ENCODE data around the gene SMIM11. TPM values are rescaled to one million over a fixed set of nuclear protein-coding genes. Genes with fewer than 3 reads are reported as not detected.

SMIM11 gene
- total RNA-seq, 1 experiment from 2014 or later = 1.3 TPM

GRCh38 chr21:34338226-34338625 lies 37.1 kb upstream of the SMIM11 start:
- H3K9me3 ChIP-seq (ENCODE audit: low read depth, low read length, poor library complexity, severe bottlenecking) = no peaks in the 10 kb centered on the region
- intact Hi-C loops (cut with micrococcal nuclease; ENCODE audit: unreplicated experiment) = no loop called here
- no peaks in the 10 kb centered on the region for H3K4me1 ChIP-seq (ENCODE audit: insufficient read depth, low read length, poor library complexity, severe bottlenecking)
- no peaks in the 10 kb centered on the region for H3K27me3 ChIP-seq (replicated peaks; ENCODE audit: insufficient read depth, low read depth, low read length, poor library complexity)
- TF ChIP-seq, protein P1, sequence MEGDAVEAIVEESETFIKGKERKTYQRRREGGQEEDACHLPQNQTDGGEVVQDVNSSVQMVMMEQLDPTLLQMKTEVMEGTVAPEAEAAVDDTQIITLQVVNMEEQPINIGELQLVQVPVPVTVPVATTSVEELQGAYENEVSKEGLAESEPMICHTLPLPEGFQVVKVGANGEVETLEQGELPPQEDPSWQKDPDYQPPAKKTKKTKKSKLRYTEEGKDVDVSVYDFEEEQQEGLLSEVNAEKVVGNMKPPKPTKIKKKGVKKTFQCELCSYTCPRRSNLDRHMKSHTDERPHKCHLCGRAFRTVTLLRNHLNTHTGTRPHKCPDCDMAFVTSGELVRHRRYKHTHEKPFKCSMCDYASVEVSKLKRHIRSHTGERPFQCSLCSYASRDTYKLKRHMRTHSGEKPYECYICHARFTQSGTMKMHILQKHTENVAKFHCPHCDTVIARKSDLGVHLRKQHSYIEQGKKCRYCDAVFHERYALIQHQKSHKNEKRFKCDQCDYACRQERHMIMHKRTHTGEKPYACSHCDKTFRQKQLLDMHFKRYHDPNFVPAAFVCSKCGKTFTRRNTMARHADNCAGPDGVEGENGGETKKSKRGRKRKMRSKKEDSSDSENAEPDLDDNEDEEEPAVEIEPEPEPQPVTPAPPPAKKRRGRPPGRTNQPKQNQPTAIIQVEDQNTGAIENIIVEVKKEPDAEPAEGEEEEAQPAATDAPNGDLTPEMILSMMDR (conservative IDR thresholded peaks at IDR 0.05; ENCODE audit: low read depth, low read length) = no peak
- no TSS peak for BruUV-seq (replicated peaks)
- ChIA-PET CTCF (no interaction called here), POLR2A (ENCODE audit: low non-redundant PET) (no interaction called here)
- H3K27ac ChIP-seq (ENCODE audit: low read depth, low read length, poor library complexity, severe bottlenecking) = no peak overlapping the region
- DNase-seq (ENCODE audit: low spot score) = no peak
- H3K36me3 ChIP-seq (ENCODE audit: insufficient read depth, low read length, poor library complexity, severe bottlenecking) = no peaks in the 10 kb centered on the region
- H3K4me3 ChIP-seq (ENCODE audit: low read depth, low read length, poor library complexity, severe bottlenecking) = no peak overlapping the region

GRCh38 chr21:34340061-34340460 lies 35.2 kb upstream of the SMIM11 start:
- H3K36me3 ChIP-seq (ENCODE audit: insufficient read depth, low read length, poor library complexity, severe bottlenecking) = no peaks in the 10 kb centered on the region
- no peak overlapping the region for H3K4me3 ChIP-seq (ENCODE audit: low read depth, low read length, poor library complexity, severe bottlenecking)
- no peaks in the 10 kb centered on the region for H3K27me3 ChIP-seq (replicated peaks; ENCODE audit: insufficient read depth, low read depth, low read length, poor library complexity)
- intact Hi-C loops (cut with micrococcal nuclease; ENCODE audit: unreplicated experiment) = no loop called here
- H3K9me3 ChIP-seq (ENCODE audit: low read depth, low read length, poor library complexity, severe bottlenecking) = no peaks in the 10 kb centered on the region
- CTCF ChIA-PET = no interaction called here
- TF ChIP-seq EZH2 (IDR thresholded peaks at IDR 0.05; ENCODE audit: borderline replicate concordance, low read depth, low read length, poor library complexity, severe bottlenecking) = no peak
- TF ChIP-seq, protein P1 (conservative IDR thresholded peaks at IDR 0.05; ENCODE audit: low read depth, low read length) = no peak
- H3K4me1 ChIP-seq (ENCODE audit: insufficient read depth, low read length, poor library complexity, severe bottlenecking) = no peaks in the 10 kb centered on the region
- no peak for DNase-seq (ENCODE audit: low spot score)
- POLR2A ChIA-PET (ENCODE audit: low non-redundant PET) = no interaction called here
- BruUV-seq (replicated peaks) = no TSS peak
- H3K27ac ChIP-seq (ENCODE audit: low read depth, low read length, poor library complexity, severe bottlenecking) = no peak overlapping the region

GRCh38 chr21:34342476-34342875 lies 32.8 kb upstream of the SMIM11 start:
- POLR2A ChIA-PET (ENCODE audit: low non-redundant PET) = no interaction called here
- H3K36me3 ChIP-seq (ENCODE audit: insufficient read depth, low read length, poor library complexity, severe bottlenecking) = no peaks in the 10 kb centered on the region
- no peak for TF ChIP-seq EZH2 (IDR thresholded peaks at IDR 0.05; ENCODE audit: borderline replicate concordance, low read depth, low read length, poor library complexity, severe bottlenecking)
- TF ChIP-seq, protein P1 (conservative IDR thresholded peaks at IDR 0.05; ENCODE audit: low read depth, low read length) = no peak
- no peaks in the 10 kb centered on the region for H3K27me3 ChIP-seq (replicated peaks; ENCODE audit: insufficient read depth, low read depth, low read length, poor library complexity)
- BruUV-seq (replicated peaks) = no TSS peak
- CTCF ChIA-PET = no interaction called here
- H3K9me3 ChIP-seq (ENCODE audit: low read depth, low read length, poor library complexity, severe bottlenecking) = no peaks in the 10 kb centered on the region
- H3K4me3 ChIP-seq (ENCODE audit: low read depth, low read length, poor library complexity, severe bottlenecking) = no peak overlapping the region
- H3K27ac ChIP-seq (ENCODE audit: low read depth, low read length, poor library complexity, severe bottlenecking) = no peak overlapping the region
- no peak for DNase-seq (ENCODE audit: low spot score)
- H3K4me1 ChIP-seq (ENCODE audit: insufficient read depth, low read length, poor library complexity, severe bottlenecking) = no peaks in the 10 kb centered on the region
- intact Hi-C loops (cut with micrococcal nuclease; ENCODE audit: unreplicated experiment) = no loop called here

All from A673 (cell line).